Parathyroid adenoma (tissue), 2 donors: ENCODE data around the gene ANKRD39.

Experiments used
- H2AFZ ChIP-seq: fragments of 300-600 bp; sonication (generic); one replicate; pipeline ENCODE4 v1.7.0; 2017; ENCODE audit warnings: antibody characterized with exemption, mild to moderate bottlenecking
- H3K27ac ChIP-seq: fragments of 300-600 bp; sonication (generic); one replicate; pipeline ENCODE4 v1.7.0; 2017
- H3K27me3 ChIP-seq: fragments of 300-600 bp; sonication (generic); one replicate; pipeline ENCODE4 v1.7.0; 2017; ENCODE audit warnings: low read length; ENCODE audit not compliant: control insufficient read depth, insufficient read depth
- H3K36me3 ChIP-seq: fragments of 300-600 bp; sonication (generic); one replicate; pipeline ENCODE4 v1.7.0; 2017; ENCODE audit warnings: low read length; ENCODE audit not compliant: control insufficient read depth, insufficient read depth
- H3K4me1 ChIP-seq: fragments of 300-600 bp; sonication (generic); one replicate; pipeline ENCODE4 v1.7.0; 2017; ENCODE audit warnings: control low read depth
- H3K4me2 ChIP-seq: fragments of 300-600 bp; sonication (generic); one replicate; pipeline ENCODE4 v1.7.0; 2017; ENCODE audit warnings: low read length
- H3K4me3 ChIP-seq: fragments of 300-600 bp; sonication (generic); one replicate; pipeline ENCODE4 v1.7.0; 2017; ENCODE audit warnings: low read depth, low read length
- H3K79me2 ChIP-seq: fragments of 300-600 bp; sonication (generic); one replicate; pipeline ENCODE4 v1.7.0; 2017; ENCODE audit warnings: control low read depth
- H3K9ac ChIP-seq: fragments of 300-600 bp; sonication (generic); one replicate; pipeline ENCODE4 v1.7.0; 2017; ENCODE audit warnings: mild to moderate bottlenecking
- H3K9me3 ChIP-seq: fragments of 300-600 bp; sonication (generic); one replicate; pipeline ENCODE4 v1.7.0; 2017; ENCODE audit warnings: low read length; ENCODE audit not compliant: control insufficient read depth
- TF ChIP-seq, protein P1 (sequence below): fragments of 300-600 bp; sonication (generic); IDR thresholded peaks from one replicate; pipeline ENCODE4 v1.7.0; 2017; ENCODE audit warnings: antibody characterized with exemption, mild to moderate bottlenecking
- donor health status: primary hyperparathyroidism.

Gene ANKRD39

DNA sequence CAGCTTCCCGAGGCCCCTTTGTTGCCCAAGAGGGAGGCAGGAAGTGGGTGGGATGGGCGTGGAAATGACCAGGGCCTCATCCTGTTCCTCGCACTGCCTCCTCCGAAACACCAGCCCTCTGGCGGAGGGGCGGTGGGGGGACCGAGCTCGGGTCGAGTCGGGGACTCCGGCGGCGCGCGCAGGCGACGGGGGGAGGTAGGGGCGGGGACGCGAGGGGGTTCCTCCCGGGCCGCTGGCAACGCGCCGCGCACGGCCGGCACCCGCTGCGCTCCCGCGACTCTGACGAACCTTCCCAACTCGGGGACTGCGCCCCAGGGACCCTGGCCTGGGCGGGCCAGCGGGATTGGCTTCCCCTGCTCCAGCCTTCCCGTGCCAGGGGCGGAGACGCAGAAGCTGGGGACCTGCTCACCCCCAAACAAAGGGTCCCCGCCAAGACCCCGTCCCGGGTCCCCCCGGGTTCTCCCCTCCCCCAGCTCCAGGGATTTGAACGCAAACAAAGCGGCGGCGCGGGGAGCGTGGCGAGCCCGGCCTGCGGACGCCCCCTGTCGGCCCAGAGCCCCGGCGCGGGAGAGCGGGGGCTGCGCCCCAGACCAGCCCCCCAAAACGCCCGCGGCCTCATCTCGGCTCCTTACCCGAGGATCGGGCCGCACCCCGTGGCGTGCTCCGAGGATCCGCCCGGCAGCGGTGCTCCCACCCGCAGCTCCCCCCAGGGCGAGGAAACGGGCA is 10.9 kb upstream of the ANKRD39 start:
- Histone ChIP-seq H2AFZ (peak overlapping the region; percentile 94), H3K9ac (peak overlapping the region; percentile 69), H3K27me3 (no peaks in the 10 kb centered on the region), H3K27ac (peak overlapping the region; percentile 83), H3K79me2 (peaks cover 2% of the 10 kb centered on the region), H3K4me2 (peak overlapping the region; percentile 84), H3K9me3 (no peaks in the 10 kb centered on the region), H3K4me3 (peak overlapping the region; percentile 59), H3K36me3 (no peaks in the 10 kb centered on the region), H3K4me1 (peaks cover 10% of the 10 kb centered on the region)
- TF ChIP-seq, protein P1, sequence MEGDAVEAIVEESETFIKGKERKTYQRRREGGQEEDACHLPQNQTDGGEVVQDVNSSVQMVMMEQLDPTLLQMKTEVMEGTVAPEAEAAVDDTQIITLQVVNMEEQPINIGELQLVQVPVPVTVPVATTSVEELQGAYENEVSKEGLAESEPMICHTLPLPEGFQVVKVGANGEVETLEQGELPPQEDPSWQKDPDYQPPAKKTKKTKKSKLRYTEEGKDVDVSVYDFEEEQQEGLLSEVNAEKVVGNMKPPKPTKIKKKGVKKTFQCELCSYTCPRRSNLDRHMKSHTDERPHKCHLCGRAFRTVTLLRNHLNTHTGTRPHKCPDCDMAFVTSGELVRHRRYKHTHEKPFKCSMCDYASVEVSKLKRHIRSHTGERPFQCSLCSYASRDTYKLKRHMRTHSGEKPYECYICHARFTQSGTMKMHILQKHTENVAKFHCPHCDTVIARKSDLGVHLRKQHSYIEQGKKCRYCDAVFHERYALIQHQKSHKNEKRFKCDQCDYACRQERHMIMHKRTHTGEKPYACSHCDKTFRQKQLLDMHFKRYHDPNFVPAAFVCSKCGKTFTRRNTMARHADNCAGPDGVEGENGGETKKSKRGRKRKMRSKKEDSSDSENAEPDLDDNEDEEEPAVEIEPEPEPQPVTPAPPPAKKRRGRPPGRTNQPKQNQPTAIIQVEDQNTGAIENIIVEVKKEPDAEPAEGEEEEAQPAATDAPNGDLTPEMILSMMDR, result peak; percentile 84

DNA sequence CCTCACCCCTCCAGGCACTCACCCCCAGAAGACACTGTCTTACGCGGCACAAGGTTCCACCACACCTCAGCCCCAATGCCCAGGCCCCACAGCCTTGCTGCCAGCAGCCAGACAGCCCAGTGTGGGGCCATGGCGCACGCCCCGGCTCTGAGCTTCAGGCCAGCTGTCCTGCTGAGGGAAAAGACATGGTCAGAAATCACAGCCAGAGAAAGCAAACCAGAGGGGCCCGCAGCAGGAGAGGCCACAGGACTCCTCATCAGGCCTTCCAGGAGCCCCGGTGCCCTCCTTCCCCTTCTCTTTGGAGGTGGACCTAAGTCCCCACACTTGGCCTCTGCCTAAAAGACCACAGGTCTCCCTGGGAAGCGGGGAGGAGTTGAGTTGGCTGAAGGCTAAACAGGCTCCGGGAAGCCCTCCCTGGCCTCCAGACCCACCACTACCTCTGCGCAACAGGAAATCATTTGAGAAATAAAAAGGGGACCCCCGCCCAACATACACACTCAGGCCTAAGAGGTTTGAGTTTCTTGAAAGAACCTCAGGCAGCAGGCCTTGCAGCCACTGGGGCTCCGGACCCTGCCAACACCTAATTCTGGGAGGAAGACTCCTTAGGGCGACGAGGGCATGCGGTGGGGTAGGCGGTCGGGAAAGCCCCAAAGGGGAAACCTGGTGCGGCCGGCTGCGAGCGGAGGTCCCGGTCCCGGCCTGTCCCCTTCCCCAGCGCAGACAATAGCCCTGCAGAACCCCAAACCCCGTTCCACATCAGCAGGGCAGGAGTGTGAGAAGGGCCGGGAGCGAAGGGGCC is 10.1 kb upstream of the ANKRD39 start:
- Histone ChIP-seq H3K79me2 (peaks cover 2% of the 10 kb centered on the region), H3K4me1 (peaks cover 10% of the 10 kb centered on the region), H3K9me3 (no peaks in the 10 kb centered on the region), H3K36me3 (no peaks in the 10 kb centered on the region), H3K27me3 (no peaks in the 10 kb centered on the region), H3K4me2 (peak overlapping the region; percentile 84), H3K27ac (peak overlapping the region; percentile 83), H3K9ac (peak overlapping the region; percentile 69), H3K4me3 (peak overlapping the region; percentile 59), H2AFZ (peak overlapping the region; percentile 94)
- TF ChIP-seq, protein P1, result no peak

DNA sequence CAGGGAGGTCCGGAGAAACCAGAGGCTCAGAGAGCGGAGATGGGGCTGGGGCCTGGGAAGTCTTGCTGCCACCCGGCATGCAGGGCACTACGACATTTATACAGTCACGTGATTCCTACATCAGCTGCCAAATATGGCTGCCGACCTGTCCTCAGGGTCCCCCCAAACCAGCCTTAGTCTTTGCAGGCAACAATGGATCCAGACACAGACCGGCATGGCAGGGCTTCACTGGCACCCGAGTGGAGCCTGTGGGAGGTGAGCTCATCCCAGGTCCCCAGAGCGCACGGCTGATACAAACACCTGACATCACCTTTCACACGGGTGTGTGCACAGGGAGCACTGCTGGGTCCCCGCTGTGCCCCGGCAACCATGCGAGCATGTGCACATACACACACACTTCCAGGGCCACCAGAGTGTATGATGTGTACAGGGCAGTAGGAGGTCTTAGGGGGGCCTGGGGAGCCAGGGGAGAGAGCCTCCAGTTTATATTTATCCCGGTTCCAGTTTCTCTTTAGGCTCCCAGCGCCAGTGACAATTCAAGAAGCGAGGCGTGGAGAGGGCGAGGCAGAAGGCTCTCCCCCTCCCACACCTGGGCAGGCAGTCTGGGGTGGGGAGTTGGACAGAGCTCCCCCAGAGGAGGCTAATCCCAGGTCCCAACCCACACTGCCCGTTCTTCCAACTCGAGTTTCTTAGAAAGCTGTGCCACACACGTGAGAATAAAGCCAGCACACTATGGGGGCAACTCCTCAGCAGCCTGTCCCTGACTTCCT is 9.4 kb upstream of the ANKRD39 start:
- H2AFZ ChIP-seq, result no peak overlapping the region
- TF ChIP-seq, protein P1, result no peak
- H3K9me3 ChIP-seq, result no peaks in the 10 kb centered on the region
- H3K4me1 ChIP-seq, result peaks cover 10% of the 10 kb centered on the region
- H3K27me3 ChIP-seq, result no peaks in the 10 kb centered on the region
- H3K4me3 ChIP-seq, result no peak overlapping the region
- H3K36me3 ChIP-seq, result no peaks in the 10 kb centered on the region
- H3K9ac ChIP-seq, result no peak overlapping the region
- no peak overlapping the region for H3K27ac ChIP-seq
- peaks cover 2% of the 10 kb centered on the region for H3K79me2 ChIP-seq
- H3K4me2 ChIP-seq, result no peak overlapping the region

DNA sequence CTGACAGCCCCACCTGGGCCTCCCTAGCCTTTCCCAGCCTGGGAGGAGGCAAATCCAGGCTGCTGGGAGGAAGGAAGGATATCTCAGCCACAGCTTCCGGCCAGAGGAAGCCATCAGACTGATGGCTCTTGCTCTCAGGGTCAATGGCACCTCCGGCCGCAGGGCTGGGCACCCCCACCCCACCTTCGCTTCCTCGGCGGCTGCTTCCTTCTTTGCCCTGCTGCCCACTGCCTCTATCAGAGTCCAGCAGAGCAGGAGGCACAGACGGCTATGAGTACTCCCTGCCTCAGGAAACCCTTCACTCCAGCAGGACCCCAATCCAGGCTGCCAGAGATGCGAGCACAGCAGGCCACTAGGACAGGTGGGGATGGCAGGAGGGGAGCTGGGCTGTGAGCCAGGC is 8.8 kb upstream of the ANKRD39 start:
- TF ChIP-seq, protein P1, result no peak
- peak overlapping the region; percentile 11 for H3K27ac ChIP-seq

More for the DNA sequence above, 8.8 kb upstream of the ANKRD39 start:
- Histone ChIP-seq H3K4me2 (no peak overlapping the region), H3K79me2 (peaks cover 2% of the 10 kb centered on the region), H3K27me3 (no peaks in the 10 kb centered on the region), H3K36me3 (no peaks in the 10 kb centered on the region), H3K4me3 (no peak overlapping the region), H3K4me1 (peaks cover 10% of the 10 kb centered on the region), H2AFZ (no peak overlapping the region), H3K9ac (no peak overlapping the region), H3K9me3 (no peaks in the 10 kb centered on the region)
